ENCODE data around the gene NTRK2.

NTRK2 gene

DNA sequence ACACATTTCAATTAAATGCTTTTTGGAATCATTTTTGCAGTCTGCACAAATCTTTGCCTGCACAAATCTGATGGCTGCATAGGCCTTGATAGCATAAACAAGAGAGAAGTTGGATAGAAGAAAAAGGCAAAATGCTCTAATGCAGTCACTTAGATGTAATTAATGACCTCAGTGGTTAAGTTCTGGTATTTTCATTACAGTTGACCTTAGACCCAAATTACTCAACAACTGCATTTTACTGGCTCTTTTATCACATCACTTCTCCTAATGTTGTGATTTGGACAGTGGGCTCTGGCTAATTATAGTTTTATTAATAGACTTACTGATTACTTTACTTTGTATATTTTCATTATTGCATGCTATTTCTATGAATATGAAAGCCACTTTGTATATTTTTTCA lies 34.3 kb downstream of the NTRK2 start:
- TF ChIP-seq EZH2phosphoT487 (IDR thresholded peaks at IDR 0.05; ENCODE audit: borderline replicate concordance) (no peak), CTCF (conservative IDR thresholded peaks at IDR 0.05; ENCODE audit: low read length) (no peak)

DNA sequence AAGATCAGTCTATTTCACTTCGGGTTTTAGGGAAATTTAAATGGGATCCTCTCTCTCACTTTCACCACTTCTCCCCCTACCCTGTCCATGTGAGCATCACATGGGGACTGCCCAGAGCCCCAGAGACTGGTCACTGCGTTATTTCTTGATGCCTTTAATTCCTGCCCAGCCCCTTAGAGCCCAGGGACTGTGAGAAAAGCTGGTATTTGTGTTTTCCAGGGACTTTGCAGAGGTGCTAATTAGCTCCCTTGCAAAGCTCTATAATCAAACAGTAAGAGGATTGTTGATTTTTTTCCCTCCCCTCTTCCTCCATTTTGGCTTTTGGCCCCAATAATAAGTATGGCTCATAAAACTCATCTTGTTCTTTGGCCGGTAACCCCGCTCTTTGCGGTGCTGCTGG lies 35.6 kb downstream of the NTRK2 start:
- peaks cover 8% of the 10 kb centered on the region for H3K4me1 ChIP-seq (ENCODE audit: insufficient read depth, low read length, poor library complexity, severe bottlenecking)
- H3K9me2 ChIP-seq (replicated peaks; ENCODE audit: low read depth, low read length), result no peaks in the 10 kb centered on the region
- H3K4me2 ChIP-seq (ENCODE audit: low read depth, low read length, poor library complexity, severe bottlenecking), result no peak overlapping the region
- H3K4me3 ChIP-seq (ENCODE audit: low read length, poor library complexity, severe bottlenecking), result no peak overlapping the region
- H3K27me3 ChIP-seq (ENCODE audit: insufficient read depth, low read length, poor library complexity, severe bottlenecking), result no peaks in the 10 kb centered on the region
- no peaks in the 10 kb centered on the region for H3K79me2 ChIP-seq (ENCODE audit: insufficient read depth, low read length)
- no peaks in the 10 kb centered on the region for H3K36me3 ChIP-seq (ENCODE audit: insufficient read depth, low read length)
- H3K9ac ChIP-seq (ENCODE audit: low read depth, low read length, poor library complexity, severe bottlenecking), result no peak overlapping the region
- H3F3A ChIP-seq (ENCODE audit: low read depth), result no peaks in the 10 kb centered on the region
- no peak for TF ChIP-seq EZH2phosphoT487 (IDR thresholded peaks at IDR 0.05; ENCODE audit: borderline replicate concordance)
- no peak for TF ChIP-seq CTCF (conservative IDR thresholded peaks at IDR 0.05; ENCODE audit: low read length)
- H2AFZ ChIP-seq (ENCODE audit: low read length), result no peak overlapping the region
- H4K20me1 ChIP-seq (ENCODE audit: insufficient read depth, low read length, poor library complexity, severe bottlenecking), result peaks cover 2% of the 10 kb centered on the region
- H3K9me3 ChIP-seq (ENCODE audit: insufficient read depth, low read depth, low read length), result no peaks in the 10 kb centered on the region

More for the DNA sequence above, 34.3 kb downstream of the NTRK2 start:
- no peak overlapping the region for H3K9ac ChIP-seq (ENCODE audit: low read depth, low read length, poor library complexity, severe bottlenecking)
- no peaks in the 10 kb centered on the region for H3K79me2 ChIP-seq (ENCODE audit: insufficient read depth, low read length)
- H3K27me3 ChIP-seq (ENCODE audit: insufficient read depth, low read length, poor library complexity, severe bottlenecking), result no peaks in the 10 kb centered on the region
- no peak overlapping the region for H2AFZ ChIP-seq (ENCODE audit: low read length)
- H3K36me3 ChIP-seq (ENCODE audit: insufficient read depth, low read length), result no peaks in the 10 kb centered on the region
- no peaks in the 10 kb centered on the region for H3K9me3 ChIP-seq (ENCODE audit: insufficient read depth, low read depth, low read length)
- H3K4me2 ChIP-seq (ENCODE audit: low read depth, low read length, poor library complexity, severe bottlenecking), result no peak overlapping the region
- H3K4me3 ChIP-seq (ENCODE audit: low read length, poor library complexity, severe bottlenecking), result no peak overlapping the region
- no peaks in the 10 kb centered on the region for H3K9me2 ChIP-seq (replicated peaks; ENCODE audit: low read depth, low read length)
- peaks cover 2% of the 10 kb centered on the region for H4K20me1 ChIP-seq (ENCODE audit: insufficient read depth, low read length, poor library complexity, severe bottlenecking)
- no peaks in the 10 kb centered on the region for H3F3A ChIP-seq (ENCODE audit: low read depth)
- no peaks in the 10 kb centered on the region for H3K4me1 ChIP-seq (ENCODE audit: insufficient read depth, low read length, poor library complexity, severe bottlenecking)

DNA sequence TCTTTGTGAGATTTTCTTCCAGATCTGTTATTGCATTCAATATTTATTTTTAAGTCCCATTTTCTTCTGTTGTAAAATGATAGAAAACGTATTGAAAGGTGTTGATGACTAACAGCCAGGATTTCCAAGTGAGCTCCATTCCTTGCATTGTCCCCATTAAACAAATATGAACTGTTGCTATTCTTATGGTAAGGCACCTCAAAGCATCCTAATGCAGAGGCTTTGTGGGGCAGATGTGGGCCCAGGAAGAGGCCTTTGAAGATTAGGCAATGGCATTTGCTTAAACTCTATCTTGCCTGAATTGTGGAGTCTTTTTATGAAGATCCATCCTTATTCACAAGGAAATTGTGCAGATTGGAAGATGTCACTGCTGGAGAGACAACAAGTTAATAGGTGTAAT lies 38.9 kb downstream of the NTRK2 start:
- H3K9me3 ChIP-seq (ENCODE audit: insufficient read depth, low read depth, low read length), result no peaks in the 10 kb centered on the region
- TF ChIP-seq EZH2phosphoT487 (IDR thresholded peaks at IDR 0.05; ENCODE audit: borderline replicate concordance) (no peak), CTCF (conservative IDR thresholded peaks at IDR 0.05; ENCODE audit: low read length) (no peak)
- no peaks in the 10 kb centered on the region for H3K27me3 ChIP-seq (ENCODE audit: insufficient read depth, low read length, poor library complexity, severe bottlenecking)
- no peaks in the 10 kb centered on the region for H4K20me1 ChIP-seq (ENCODE audit: insufficient read depth, low read length, poor library complexity, severe bottlenecking)
- H3K4me1 ChIP-seq (ENCODE audit: insufficient read depth, low read length, poor library complexity, severe bottlenecking), result peaks cover 8% of the 10 kb centered on the region
- no peaks in the 10 kb centered on the region for H3K79me2 ChIP-seq (ENCODE audit: insufficient read depth, low read length)
- no peak overlapping the region for H3K4me3 ChIP-seq (ENCODE audit: low read length, poor library complexity, severe bottlenecking)
- H3K9ac ChIP-seq (ENCODE audit: low read depth, low read length, poor library complexity, severe bottlenecking), result no peak overlapping the region
- no peak overlapping the region for H3K4me2 ChIP-seq (ENCODE audit: low read depth, low read length, poor library complexity, severe bottlenecking)
- H3K36me3 ChIP-seq (ENCODE audit: insufficient read depth, low read length), result no peaks in the 10 kb centered on the region
- no peaks in the 10 kb centered on the region for H3F3A ChIP-seq (ENCODE audit: low read depth)
- H2AFZ ChIP-seq (ENCODE audit: low read length), result no peak overlapping the region
- H3K9me2 ChIP-seq (replicated peaks; ENCODE audit: low read depth, low read length), result no peaks in the 10 kb centered on the region

Data from Loucy (cell line).